WI38 (cell line): ENCODE data around the gene TMA7.

ENCODE experiments used
- H3K4me3 ChIP-seq: 2 replicates; pipeline ENCODE4 v1.5.1; 2011; ENCODE audit warnings: low read depth, mild to moderate bottlenecking, control low read depth, low read length
- CTCF ChIP-seq: IDR thresholded peaks from 2 replicates; pipeline ENCODE4 v1.5.1; 2012; ENCODE audit warnings: low read depth, mild to moderate bottlenecking, control low read depth, low read length

TMA7 gene

GRCh38 chr3:48466386-48467109 is 26.5 kb downstream of the TMA7 start:
- peak overlapping the region; percentile 52 for H3K4me3 ChIP-seq
- TF ChIP-seq CTCF, result no peak

GRCh38 chr3:48467110-48467454 is 27.0 kb downstream of the TMA7 start:
- TF ChIP-seq CTCF, result no peak
- H3K4me3 ChIP-seq, result 0 out of 2 replicates have a peak overlapping the region, but pooled peaks have one; percentile 5

DNA sequence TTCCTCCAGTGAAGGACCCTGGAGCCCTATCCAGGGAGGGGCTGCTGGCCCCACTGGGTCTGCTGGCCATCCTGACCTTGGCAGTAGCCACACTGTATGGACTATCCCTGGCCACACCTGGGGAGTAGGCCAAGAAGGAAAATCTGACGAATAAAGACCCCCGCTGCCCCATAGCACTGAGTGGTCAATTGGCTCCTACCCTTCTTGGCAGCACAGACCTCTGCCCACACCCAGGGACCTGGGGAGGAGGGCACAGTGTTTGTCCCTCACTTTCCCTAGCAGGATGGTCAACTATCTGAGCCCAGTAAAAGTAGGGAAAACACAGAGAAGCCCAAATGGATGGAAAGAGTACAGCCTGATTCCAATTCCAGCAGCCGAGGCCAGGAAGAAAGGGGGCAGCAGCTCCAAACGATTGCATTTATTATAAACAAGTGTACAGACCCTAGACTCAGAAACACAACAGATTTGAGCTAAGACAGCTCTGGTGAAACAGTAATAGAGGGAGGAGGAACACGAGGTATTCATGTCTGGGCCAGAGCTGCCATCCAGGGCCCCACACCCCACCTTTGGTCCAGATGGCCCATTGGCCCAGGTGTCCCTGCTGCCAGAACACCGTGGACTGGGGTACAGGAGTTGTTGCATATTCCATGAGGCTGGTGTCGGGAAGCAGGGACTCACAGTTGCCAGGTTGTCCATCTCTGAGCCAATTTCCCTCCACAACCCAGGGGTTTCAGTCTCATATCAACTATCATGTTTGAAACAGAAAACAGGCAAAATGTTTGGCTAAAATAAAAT is 27.6 kb downstream of the TMA7 start:
- H3K4me3 ChIP-seq, result no peak overlapping the region
- TF ChIP-seq CTCF, result no peak

DNA sequence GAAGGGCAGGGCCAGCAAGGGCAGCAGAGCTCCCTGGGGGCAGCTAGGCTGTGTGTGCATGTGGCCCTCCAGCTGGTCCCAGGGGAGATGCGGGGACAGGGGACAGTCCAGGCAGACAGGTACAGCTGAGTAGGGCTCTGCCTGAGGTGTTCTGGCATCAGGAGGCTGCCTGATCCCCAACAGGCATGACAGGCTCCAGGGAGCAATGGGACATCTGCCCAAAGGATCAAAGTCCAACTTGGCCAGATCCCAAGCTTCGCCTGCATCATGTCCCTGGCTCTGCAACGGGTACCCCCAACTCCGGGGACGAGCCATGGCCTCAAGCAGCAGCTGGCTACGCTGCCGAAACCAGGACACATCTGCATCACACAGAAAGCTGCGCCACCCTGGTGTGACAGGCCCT is 28.3 kb downstream of the TMA7 start:
- TF ChIP-seq CTCF, result no peak
- no peak overlapping the region for H3K4me3 ChIP-seq

DNA sequence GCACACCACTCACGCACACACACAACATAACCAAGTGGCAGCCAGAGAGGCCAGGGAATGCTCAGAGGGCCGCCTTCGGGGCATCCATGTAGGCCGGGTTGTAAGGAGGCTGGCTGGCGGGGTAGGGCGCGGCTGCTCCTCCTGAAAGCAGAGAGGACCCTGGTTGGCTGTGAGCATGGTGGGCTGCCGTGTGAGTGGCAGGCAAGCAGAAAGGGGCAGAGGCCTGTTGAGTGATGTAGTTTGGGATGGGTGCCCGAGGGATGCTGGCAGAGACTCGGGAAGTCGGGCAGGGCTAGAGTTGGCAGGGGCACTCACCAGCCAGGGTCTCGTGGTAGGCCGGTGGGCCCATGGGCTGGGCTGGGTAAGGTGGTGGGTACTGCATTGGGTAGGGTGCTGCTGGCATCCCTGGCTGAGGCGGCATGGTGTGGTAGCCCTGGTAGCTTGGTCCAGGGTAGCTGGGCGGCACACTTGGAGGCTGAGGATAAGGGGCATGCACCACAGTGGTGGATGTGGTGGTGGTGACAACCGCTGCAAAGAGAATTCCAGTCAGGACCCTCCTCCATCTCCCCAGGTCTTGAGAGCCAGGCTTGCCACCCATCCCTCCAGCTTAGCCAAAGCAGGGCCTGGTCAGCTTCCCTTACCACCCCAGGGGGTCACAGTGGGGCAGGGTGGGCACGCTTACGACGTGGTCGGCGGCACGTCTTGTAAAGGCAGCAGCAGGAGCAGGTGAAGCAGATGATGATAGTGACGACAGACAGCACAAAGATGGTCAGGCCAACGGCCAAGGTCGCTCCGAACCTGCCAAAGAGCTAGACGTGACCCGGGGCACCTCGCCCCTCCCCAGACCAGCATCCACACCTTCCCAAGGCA is 29.2 kb downstream of the TMA7 start:
- no peak overlapping the region for H3K4me3 ChIP-seq

DNA sequence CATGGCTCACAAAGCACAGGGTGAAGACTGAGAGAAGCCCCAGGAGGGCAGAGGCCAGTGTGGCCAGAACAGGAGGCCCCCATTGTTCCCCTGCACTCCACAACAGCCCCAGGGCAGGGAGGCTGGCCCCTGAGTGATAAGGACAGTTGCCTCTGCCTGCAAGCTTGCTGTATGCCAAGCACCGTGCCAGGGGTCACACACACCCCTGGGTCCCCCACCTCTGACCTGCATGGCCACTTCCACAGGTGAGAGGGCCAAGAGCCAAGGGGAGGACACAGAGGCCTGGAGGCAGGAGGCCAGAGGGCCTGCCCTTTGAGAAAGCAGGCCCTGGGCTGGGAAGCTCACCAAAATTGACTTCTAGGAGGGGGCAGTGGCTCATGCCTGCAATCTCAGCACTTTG is 30.2 kb downstream of the TMA7 start:
- TF ChIP-seq CTCF, result no peak
- H3K4me3 ChIP-seq, result no peak overlapping the region

More for the DNA sequence above, 29.2 kb downstream of the TMA7 start:
- no peak for TF ChIP-seq CTCF
